GM18858 (cell line): Measurements from ENCODE around the gene KLF17.
"Not testable (repeated sequence)": the region's sequence is repeated elsewhere in the genome, so short reads cannot be mapped to it uniquely, and the experiment has no call there.

Experiments
- ATAC-seq: cut with Tn5 transposase; IDR thresholded peaks from one replicate; pipeline ENCODE4 v1.9.1; 2021; ENCODE audit not compliant: unreplicated experiment

Gene KLF17

DNA sequence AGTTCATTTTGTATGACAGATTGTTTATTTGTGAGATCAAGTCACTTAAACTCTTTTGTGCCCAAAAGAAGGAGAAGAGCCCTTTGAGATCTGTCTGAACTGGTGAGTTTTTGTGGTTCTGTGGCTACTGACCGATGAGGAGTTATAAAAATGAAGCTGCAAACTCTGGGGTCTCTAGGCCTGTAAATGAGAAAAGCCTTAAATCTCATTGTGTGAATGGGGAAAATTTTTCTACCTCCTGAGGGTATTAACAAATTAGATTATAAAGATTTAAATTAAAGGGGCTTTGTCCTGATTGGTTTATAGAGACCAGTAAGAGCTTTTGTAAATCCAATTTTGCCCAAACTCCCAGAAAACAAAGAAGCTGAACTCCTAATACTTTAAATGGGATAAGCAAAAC is 9.7 kb upstream of the KLF17 start:
- ATAC-seq = no peak

DNA sequence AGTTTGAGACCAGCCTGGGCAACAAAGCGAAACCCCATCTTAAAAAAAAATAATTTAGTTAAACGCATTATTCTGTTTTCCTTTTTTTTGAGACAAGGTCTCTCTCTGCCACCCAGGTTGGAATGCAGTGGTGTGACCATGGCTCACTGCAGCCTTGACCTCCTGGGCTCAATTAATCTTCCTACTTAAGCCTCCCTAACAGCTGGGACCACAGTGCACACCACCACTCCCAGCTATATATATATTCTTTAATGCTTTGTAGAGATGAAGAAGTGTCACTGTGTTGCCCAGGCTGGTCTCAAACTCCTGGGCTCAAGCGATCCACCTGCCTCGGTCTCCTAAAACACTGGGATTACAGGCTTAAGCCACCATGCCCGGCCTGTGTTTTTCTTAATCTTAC is 7.7 kb upstream of the KLF17 start:
- ATAC-seq = no peak

DNA sequence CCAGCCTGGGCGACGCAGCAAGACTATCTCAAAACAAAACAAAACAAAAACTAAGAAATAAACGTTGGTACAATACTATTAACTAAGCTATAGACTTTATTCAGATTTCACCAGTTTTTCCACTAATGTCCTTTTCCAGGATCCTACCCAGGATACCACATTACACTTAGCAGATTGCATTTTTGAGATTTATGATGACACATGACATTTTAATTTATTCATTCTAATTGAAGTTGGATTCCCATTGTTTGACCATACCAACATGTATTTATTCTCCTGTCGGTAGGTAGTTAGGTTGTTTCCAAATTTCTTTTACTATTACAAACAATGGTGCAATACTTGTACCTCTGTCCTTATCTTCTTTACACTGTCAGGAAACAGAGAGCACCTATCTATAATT is 6.8 kb upstream of the KLF17 start:
- ATAC-seq = no peak

DNA sequence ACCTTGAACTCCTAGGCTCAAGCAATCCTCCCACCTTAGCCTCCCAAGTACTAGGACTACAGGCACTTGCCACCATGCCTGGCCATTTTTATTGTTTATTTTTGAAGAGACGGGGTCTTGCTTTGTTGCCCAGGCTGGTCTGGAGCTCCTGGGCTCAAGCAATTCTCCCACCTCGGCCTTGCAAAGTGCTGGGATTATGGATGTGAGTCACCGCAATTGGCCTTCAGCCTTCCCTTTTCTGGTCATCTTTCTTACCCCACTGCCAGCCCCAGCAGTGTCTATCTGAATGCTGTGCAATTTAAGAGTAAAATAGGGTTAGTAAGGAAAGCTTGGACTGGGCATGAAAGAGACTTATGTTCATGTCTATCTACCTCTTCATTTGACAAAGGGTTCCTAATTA is 6.1 kb upstream of the KLF17 start:
- ATAC-seq = no peak

DNA sequence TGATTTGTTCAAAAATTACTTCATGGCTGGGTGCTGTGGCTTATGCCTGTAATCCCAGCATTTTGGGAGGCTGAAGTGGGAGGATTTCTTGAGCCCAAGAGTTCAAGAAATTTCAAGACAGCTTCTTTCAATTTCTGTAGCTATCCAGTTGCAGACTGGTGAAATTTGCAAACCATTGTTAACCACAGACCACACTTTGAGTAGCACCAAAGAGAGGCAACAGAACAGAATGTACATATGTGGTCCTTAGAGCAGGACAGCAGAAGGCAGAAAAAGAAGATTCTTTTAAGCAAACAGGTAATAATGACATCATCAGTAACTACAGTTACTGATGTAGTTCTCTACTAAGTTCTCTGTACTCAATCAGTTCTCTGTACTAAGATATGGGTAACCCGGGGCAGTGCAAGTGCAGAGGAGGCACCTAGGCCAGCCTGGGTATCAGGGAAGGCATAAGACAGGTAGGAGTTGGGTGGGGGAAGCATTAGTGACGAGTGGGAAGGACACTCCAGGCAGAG is 5.5 kb upstream of the KLF17 start:
- ATAC-seq = no peak

DNA sequence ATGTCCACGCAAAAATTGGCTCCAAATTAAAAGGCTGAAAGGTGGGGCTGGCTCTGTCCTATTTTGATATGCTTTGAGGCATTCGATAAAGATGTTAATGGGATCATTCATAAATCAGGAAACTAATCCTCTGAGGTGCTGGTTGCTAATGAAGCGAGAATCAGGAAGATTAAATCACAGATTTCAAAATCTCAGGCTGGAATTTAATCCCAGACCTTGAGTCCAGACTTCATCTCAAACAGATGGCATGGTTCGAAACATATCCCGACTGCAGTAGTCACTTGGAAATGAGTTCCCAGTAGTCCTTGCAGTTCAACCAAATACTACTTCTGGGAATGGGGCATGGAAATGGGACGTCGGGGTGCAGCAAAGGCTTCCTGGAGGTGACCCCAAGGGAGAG is 4.5 kb upstream of the KLF17 start:
- ATAC-seq = no peak

DNA sequence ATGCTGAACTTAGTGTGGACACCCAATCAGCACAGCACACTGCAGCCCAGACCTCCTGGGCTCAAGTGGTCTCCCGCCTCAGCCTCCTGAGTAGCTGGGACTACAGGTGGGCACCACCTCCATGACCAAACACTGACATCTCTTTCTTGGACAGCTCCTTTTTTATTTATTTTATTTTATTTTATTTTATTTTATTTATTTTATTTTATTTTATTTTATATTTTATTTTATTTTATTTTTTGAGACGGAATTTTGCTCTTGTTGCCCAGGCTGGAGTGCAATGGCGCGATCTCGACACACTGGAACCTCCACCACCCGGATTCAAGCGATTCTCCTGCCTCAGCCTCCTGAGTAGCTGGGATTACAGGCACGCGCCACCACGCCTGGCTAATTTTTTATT is 1.3 kb upstream of the KLF17 start:
- ATAC-seq = not testable (repeated sequence)

DNA sequence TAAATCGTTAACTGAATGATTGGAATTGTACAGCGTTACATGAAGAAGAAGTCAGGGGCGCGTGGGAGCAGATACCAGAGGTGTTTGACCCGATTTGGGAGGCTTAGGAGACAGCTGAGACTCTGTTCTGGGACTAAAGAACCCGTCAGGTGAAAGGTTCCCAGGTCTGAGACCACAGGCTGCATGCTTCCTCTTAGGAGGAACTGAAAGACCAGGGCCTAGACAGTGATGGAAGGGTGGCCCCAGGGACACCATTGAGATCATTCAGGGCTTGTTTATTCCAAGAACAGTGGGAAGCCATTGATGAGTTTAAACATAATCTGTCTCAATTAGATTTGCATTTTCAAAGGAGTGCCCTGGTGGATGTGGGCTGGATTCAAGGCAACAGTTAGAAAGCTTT is 904 bp downstream of the KLF17 start:
- no peak for ATAC-seq

DNA sequence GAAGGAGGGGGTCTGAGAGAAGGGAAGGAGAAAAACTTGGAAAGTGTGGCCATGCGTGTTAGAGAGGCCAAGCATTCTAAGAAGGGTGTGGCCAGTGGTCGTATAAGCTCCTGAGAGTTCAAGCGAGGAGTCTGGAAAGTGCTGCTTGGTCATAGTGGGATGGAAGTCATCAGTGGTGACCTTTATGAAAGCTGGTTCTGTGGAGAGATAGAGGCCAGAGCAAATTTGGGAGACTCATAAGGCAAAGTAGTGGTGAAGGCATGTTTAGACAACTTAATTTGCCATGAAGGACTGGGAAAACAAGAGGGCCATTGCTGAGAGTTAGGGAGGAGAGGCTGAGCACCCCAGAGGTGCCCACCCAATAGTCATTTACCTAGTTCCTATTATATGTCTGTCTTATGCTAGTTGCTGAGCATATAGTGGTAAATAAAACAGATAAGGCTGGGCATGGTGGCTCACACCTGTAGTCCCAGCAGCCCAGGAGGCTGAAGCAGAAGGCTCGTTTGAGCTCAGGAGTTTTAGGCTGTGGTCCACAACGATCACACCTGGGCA is 1.9 kb downstream of the KLF17 start:
- ATAC-seq = no peak

DNA sequence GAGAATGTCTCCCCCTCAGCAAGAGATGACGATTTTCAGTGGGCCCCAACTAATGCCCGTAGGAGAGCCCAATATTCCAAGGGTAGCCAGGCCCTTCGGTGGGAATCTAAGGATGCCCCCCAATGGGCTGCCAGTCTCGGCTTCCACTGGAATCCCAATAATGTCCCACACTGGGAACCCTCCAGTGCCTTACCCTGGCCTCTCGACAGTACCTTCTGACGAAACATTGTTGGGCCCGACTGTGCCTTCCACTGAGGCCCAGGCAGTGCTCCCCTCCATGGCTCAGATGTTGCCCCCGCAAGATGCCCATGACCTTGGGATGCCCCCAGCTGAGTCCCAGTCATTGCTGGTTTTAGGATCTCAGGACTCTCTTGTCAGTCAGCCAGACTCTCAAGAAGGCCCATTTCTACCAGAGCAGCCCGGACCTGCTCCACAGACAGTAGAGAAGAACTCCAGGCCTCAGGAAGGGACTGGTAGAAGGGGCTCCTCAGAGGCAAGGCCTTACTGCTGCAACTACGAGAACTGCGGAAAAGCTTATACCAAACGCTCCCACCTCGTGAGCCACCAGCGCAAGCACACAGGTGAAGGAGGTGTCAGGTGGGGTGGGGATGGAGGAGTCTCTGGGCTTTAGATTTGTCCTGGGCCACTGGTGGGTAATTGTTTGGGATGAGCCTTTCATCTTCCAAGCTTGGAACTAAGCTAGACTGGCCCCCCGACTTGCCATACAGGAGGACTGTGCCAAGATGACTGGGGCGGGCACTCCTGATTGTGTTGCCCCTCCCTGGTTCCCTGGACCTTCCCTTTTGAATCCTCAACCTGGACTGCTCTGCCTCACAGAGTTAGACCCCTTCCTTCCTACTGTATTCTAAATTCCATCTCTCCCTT is 11.2 kb downstream of the KLF17 start:
- no peak for ATAC-seq

DNA sequence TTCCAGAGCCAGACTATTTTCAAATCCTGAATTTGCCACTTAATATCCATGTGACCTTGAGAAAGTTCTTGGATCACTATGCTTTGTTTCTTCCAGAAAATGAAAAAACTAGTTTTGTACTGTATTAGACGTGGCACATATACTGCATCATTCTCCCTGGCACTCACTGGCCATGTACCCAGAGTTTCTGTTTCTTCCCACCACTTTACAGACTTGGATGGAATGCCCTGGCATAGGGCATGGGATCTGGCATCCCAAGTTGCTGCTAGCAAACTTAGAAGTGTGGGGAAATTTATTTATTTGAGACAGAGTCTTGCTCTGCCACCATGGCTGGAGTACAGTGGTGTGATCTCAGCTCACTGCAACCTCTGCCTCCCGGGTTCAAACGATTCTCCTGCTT is 12.8 kb downstream of the KLF17 start:
- no peak for ATAC-seq

DNA sequence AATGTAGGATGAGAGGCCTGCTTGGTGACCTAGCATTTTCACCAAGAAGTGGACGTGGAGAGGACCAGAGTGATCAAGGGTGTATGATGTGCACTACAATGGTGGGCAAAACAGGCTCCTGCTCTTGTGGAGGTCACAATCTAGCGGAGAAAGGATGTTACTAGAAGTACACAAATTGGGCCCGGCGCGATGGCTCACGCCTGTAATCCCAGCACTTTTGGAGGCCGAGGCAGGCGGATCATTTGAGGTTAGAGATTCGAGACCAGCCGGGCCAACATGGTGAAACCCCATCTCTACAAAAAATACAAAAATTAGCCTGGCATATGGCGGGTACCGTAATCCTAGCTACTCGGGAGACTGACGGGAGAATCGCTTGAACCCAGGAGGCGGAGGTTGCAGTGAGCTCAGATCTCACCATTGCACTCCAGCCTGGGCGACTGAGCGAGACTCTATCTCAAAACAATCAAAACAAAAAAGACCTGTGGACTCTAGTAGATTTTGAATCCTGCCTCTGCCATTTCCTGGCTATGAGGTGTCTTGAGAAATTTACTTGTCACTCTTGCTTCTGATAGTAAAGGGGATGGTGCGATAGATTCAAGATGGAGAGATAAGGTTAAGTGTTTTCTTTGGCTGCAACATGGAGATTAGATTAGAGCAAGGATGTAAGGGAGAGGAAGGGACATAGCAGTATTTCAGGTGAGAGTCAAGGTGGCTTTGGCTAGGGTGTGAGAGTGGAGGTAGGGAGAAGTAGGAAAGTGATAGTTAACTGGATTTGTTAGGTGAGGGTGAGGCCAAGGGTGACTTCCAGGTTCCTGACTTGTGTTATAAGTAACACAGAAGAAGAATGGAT is 15.7 kb downstream of the KLF17 start:
- no peak for ATAC-seq

DNA sequence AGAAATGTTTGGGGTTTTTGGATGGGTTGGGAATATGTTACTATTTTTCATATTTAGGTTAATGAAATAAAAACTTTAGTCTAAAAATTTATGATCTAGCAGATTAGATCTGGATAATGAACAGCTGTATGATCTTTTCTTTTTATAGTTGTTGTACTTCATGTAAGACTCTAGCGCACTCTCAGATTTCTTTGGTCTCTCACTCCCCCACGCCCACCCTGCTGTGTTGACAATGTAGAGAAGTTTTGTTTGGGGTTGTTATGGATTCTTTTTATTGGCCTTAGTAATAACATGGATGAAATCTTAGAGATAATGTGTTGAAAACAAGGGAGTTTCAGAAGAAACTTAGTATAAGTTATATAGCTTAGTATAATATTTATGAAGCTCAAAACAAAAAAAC is 17.3 kb downstream of the KLF17 start:
- no peak for ATAC-seq

DNA sequence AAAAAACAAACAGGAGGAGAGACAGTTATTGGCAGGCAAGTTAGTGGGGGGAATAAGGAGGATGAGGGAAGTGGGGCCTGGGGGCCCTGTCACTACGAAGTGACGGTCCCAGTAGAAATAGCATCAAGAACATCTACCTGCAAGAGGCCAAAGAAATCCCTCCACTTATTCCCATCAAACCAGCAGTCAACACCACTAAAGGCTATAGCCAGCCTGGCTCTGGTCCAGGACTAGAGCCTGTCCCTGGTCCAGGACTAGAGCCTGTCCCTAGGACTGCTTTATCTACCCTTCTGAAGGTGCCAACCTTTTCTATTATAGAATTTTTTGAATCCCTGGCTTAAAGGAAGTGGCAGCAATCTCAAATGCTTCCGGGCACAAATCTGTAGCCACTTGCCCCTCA is 19.6 kb downstream of the KLF17 start:
- ATAC-seq = no peak

DNA sequence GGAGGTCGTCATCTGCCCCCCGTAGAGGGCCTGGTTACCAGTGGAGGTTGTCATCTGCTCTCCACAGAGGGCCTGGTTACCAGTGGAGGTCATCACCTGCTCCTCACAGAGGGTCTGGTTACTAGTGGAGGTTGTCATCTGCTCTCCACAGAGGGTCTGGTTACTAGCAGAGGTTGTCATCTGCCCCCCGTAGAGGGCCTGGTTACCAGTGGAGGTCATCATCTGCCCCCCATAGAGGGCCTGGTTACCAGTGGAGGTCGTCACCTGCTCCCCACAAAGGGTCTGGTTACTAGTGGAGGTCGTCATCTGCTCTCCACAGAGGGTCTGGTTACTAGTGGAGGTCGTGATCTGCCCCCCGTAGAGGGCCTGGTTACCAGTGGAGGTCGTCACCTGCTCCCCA is 20.9 kb downstream of the KLF17 start:
- ATAC-seq = not testable (repeated sequence)

DNA sequence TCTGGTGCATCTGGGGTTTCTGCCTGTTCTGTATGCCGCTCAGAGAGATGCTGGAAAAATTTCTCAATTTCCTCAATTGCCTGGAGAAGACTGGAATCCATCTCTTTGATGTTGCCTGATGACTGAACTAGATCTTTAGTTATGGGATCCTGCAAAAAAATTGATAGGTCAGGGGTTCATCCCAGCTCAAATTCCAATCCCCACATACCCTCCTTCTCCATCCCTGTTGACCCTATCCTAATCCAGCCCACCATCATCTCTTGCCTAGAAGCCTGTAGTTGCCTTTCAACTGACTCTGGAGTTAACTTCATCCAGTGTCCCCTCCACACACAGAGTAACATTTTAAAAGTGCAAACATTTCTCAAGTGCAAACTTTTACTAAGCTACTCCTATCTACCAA is 22.9 kb downstream of the KLF17 start, which contains the start of gene KLF18:
Gene KLF18, minus strand, starts transcription at position 101 of the 400 bp plus-strand sequence. Its CDS starts 0 bp downstream, at position 101.
- ATAC-seq = no peak

DNA sequence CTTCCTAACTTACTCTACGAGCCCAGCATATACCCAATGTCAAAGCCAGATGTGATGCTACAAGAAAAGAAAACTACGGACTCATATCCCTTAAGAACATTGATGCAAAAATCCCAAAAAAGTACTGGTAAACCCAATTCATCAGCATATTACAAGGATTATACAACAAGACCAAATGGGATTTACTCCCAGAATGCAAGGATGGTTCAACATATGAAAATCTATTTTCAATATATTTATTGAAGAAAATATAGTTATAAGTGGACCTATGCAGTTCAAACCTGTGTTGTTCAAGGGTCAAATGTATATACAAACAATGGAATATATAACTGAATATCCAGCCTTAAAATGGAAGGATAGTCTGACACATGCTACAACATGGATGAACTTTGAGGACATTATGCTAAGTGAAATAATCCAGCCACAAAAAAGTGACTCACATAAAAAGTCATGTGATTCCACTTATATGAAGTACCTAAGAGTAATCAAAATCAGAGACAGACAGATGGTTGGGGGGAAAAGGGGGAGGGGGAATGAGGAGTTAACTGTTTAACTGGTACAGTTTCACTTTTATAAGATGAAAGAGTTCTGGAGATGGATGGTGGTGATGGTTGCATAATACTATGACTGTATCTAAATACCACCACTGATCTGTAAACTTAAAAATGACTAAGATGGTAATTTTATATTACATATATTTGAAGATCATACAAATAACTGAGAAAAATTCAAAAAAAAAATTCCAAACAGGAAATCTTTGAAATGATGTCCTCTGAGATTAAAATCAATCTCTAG is 26.5 kb downstream of the KLF17 start:
- no peak for ATAC-seq

DNA sequence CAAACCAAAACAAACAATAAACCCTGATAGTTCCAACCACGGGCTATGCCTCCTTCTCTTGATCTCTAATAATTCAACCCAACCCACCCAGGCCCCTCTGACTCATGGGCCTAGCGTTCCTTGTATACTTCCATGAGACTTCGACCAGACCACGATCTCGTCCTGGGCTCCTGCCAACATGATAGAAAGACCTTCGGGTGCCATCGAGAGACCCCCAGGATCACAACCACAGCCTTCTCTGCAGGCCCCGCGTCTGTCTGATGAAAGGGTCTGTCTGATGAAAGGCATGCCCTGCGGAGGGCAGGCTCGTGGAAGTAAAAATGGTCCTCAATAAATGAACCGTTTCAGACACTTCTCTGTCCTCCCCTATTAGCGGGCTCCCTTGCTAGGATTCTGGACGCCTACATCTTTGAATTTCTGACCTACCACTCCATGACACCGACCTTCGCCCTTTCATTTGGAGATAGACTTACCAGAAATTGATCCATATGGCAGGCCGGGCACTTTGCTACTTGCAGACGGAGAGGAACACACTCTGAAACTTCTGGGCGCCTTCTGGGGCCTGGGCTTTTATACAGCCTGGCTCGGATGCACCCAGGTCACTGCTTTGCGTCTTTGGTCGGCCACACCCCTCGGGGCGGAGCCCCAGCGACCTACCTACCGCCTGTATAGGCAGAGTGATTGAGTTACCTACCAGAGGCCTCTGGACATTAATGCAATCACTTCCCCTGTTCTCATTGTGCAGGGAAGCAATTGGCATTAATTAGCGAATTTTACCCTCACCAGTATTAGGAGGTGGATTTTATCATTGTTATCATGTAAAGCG is 28.1 kb downstream of the KLF17 start:
- ATAC-seq = no peak

DNA sequence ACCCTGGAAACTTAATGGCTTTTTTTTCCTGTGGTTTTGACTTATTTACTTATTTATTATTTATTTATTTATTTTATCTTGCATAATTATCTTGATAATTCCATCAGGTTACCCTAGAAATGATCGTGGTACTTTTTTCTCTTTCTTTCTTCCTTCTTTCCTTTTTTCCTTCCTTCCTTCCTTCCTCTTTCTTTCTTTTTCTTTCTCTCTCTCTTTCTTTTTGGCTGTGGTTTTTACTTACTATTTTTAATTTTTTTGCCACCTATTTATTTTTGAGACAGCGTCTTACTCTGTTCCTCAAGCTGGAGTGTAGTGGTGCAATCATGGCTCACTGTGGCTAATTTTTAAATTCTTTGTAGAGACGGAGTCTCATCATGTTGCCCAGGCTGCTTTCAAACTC is 29.0 kb downstream of the KLF17 start:
- no peak for ATAC-seq

DNA sequence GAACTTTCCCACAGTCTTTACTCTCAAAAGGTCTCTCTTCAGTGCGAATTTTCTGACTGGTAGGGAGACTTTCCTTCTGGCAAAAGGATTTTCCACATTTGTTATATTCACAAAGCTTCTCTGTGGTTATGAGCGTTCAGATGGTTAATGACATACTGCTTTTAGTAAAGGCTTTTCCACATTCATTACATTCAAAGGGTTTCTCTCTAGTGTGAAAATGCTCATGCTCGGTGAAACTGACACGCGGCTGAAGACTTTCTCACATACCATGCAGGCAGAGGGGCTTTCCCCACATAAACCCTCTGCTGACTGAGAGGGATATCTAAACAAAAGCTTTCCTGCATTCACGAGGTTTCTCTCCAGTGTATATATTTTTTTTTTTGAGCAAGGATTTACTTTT is 32.7 kb downstream of the KLF17 start:
- ATAC-seq = no peak
